Measurements from ENCODE around the gene APC. TPM values are rescaled to one million over a fixed set of nuclear protein-coding genes. Genes with fewer than 3 reads are reported as not detected.

APC gene
- total and polyA plus RNA-seq, 2 donors (not counting 3 experiments of a cell fraction or from before 2014, with no cell fraction given): 11.2 to 39.6 TPM

DNA sequence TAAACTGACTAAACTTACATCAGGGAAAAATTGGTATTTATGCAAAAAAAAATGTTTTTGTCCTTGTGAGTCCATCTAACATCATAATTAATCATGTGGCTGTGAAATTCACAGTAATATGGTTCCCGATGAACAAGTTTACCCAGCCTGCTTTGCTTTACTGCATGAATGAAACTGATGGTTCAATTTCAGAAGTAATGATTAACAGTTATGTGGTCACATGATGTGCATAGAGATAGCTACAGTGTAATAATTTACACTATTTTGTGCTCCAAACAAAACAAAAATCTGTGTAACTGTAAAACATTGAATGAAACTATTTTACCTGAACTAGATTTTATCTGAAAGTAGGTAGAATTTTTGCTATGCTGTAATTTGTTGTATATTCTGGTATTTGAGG is 106.8 kb downstream of the APC start:
- no peak overlapping the region for H3K4me2 ChIP-seq (ENCODE audit: insufficient read depth, low read length)
- no peak overlapping the region for H3K9ac ChIP-seq (replicated peaks; ENCODE audit: extremely low read depth, insufficient read depth, low read length)
- no peaks in the 10 kb centered on the region for H4K20me1 ChIP-seq (replicated peaks; ENCODE audit: control insufficient read depth, extremely low read depth, insufficient read depth, low read length)
- CTCF ChIA-PET: interaction anchor here (0.8 to 1.1 kb wide), 2 partner anchors 10 to 294 kb away, joined by 3 to 7 read pairs; no protein-coding TSS in a partner anchor
- H3K36me3 ChIP-seq (ENCODE audit: control insufficient read depth in 2 of 2, extremely low read depth in 1 of 2, insufficient read depth in 2 of 2, low read length in 2 of 2): peaks cover 0 to 4% of the 10 kb centered on the region in 2 experiments
- H3K4me1 ChIP-seq (ENCODE audit: control insufficient read depth, extremely low read depth, insufficient read depth, low read length): no peaks in the 10 kb centered on the region
- H3K9me1 ChIP-seq (replicated peaks; ENCODE audit: control insufficient read depth, extremely low read depth, insufficient read depth, low read length): no peaks in the 10 kb centered on the region
- no peak overlapping the region for H3K27ac ChIP-seq (ENCODE audit: insufficient read depth, low read depth, low read length)
- H3K79me2 ChIP-seq (ENCODE audit: control insufficient read depth, insufficient read depth, low read length): no peaks in the 10 kb centered on the region
- no TSS peak for BruUV-seq (replicated peaks)
- H2AFZ ChIP-seq (ENCODE audit: low read depth, low read length): no peak overlapping the region
- dilution Hi-C loops (cut with MboI; ENCODE audit: extremely low pct_ligation_motif_present, low sequenced_read_pairs) (no loop called here), intact Hi-C loops (cut with micrococcal nuclease) (no loop called here)
- DNase-seq (ENCODE audit: low read depth, low spot score): no peak
- H3K9me3 ChIP-seq (replicated peaks; ENCODE audit: control insufficient read depth, insufficient read depth, low read length): no peaks in the 10 kb centered on the region
- no peak for FAIRE-seq
- H3K4me3 ChIP-seq (replicated peaks in 1 of 3; ENCODE audit: insufficient read depth in 1 of 3, low read depth in 1 of 3, low read length in 3 of 3): no peak overlapping the region
- H3K27me3 ChIP-seq (ENCODE audit: control insufficient read depth in 2 of 2, insufficient read depth in 2 of 2, low read length in 2 of 2): no peaks in the 10 kb centered on the region
- POLR2A ChIA-PET: no interaction called here
- TF ChIP-seq POLR2A (IDR thresholded peaks at IDR 0.05; ENCODE audit: low read depth, low read length) (no peak), MYC (IDR thresholded peaks at IDR 0.05; ENCODE audit: low read depth, low read length) (no peak), FOS (IDR thresholded peaks at IDR 0.05; ENCODE audit: borderline replicate concordance, insufficient read depth, low read length) (no peak), EZH2 (IDR thresholded peaks at IDR 0.05; ENCODE audit: borderline replicate concordance, low read depth, low read length, severe bottlenecking) (no peak), POLR2AphosphoS5 (IDR thresholded peaks at IDR 0.05; ENCODE audit: insufficient read depth, low read depth, low read length) (no peak), GATA2 (IDR thresholded peaks at IDR 0.05; ENCODE audit: insufficient read depth, insufficient read length, low read depth, low read length) (no peak)
- TF ChIP-seq, protein P1, sequence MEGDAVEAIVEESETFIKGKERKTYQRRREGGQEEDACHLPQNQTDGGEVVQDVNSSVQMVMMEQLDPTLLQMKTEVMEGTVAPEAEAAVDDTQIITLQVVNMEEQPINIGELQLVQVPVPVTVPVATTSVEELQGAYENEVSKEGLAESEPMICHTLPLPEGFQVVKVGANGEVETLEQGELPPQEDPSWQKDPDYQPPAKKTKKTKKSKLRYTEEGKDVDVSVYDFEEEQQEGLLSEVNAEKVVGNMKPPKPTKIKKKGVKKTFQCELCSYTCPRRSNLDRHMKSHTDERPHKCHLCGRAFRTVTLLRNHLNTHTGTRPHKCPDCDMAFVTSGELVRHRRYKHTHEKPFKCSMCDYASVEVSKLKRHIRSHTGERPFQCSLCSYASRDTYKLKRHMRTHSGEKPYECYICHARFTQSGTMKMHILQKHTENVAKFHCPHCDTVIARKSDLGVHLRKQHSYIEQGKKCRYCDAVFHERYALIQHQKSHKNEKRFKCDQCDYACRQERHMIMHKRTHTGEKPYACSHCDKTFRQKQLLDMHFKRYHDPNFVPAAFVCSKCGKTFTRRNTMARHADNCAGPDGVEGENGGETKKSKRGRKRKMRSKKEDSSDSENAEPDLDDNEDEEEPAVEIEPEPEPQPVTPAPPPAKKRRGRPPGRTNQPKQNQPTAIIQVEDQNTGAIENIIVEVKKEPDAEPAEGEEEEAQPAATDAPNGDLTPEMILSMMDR (IDR thresholded peaks at IDR 0.05; ENCODE audit: extremely low read depth in 1 of 2, insufficient read depth in 1 of 2, low read depth in 1 of 2, low read length in 2 of 2): no peak
- TF ChIP-seq, protein P2, sequence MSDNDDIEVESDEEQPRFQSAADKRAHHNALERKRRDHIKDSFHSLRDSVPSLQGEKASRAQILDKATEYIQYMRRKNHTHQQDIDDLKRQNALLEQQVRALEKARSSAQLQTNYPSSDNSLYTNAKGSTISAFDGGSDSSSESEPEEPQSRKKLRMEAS (IDR thresholded peaks at IDR 0.05; ENCODE audit: insufficient read depth, insufficient read length): no peak

All from endothelial cell of umbilical vein (primary cell).